Natural killer cell (primary cell): ENCODE data around the gene LIPF. TPM values are rescaled to one million over a fixed set of nuclear protein-coding genes. Genes with fewer than 3 reads are reported as not detected.
"Not testable (repeated sequence)": the region's sequence is repeated elsewhere in the genome, so short reads cannot be mapped to it uniquely, and the experiment has no call there.

Experiments used
- ATAC-seq, 3 donors: fragments of 150-1000 bp in 2 of 3; fragments of 200-7000 bp in 1 of 3; cut with Tn5 transposase; 1 replicate in 1 of 3; 2 replicates in 2 of 3; pipeline ENCODE4 v1.10.0; 2021; ENCODE audit warnings: mild to moderate bottlenecking in 2 of 3, moderate library complexity in 2 of 3
- DNase-seq, 2 donors: peaks; one replicate each; pipeline versions ENCODE4 v3.0.0 to v3.0.0-alpha.2; 2013 to 2021; ENCODE audit warnings: mixed read lengths in 1 of 2
- H3K27ac ChIP-seq: one replicate; pipeline ENCODE4 v1.5.1; 2013; ENCODE audit warnings: mild to moderate bottlenecking, low read length
- H3K27me3 ChIP-seq: one replicate; pipeline ENCODE4 v1.6.1; 2013; ENCODE audit warnings: low read length; ENCODE audit not compliant: control insufficient read depth, insufficient read depth
- H3K36me3 ChIP-seq: one replicate; pipeline ENCODE4 v1.6.1; 2013; ENCODE audit warnings: low read length; ENCODE audit not compliant: control insufficient read depth, insufficient read depth
- H3K4me1 ChIP-seq: one replicate; pipeline ENCODE4 v1.6.1; 2013; ENCODE audit warnings: low read length; ENCODE audit not compliant: control insufficient read depth, insufficient read depth
- H3K4me3 ChIP-seq: one replicate; pipeline ENCODE4 v1.5.1; 2013; ENCODE audit warnings: low read length
- H3K9me3 ChIP-seq: one replicate; pipeline ENCODE4 v1.6.1; 2013; ENCODE audit warnings: low read length; ENCODE audit not compliant: control insufficient read depth, insufficient read depth
- H3K27ac Mint-ChIP-seq, 2 donors: one replicate each; pipeline ENCODE4 v1.8.0; 2022; ENCODE audit warnings: mild to moderate bottlenecking in 2 of 2, mixed read lengths in 2 of 2, moderate library complexity in 1 of 2
- H3K27me3 Mint-ChIP-seq, 2 donors: one replicate each; pipeline ENCODE4 v1.8.0; 2022; ENCODE audit warnings: low read depth in 2 of 2, mixed read lengths in 2 of 2
- H3K36me3 Mint-ChIP-seq: one replicate; pipeline ENCODE4 v1.8.0; 2022; ENCODE audit warnings: mixed read lengths
- H3K4me1 Mint-ChIP-seq, 2 donors: one replicate each; pipeline ENCODE4 v1.8.0; 2022; ENCODE audit warnings: mixed read lengths in 2 of 2
- H3K4me3 Mint-ChIP-seq: one replicate; pipeline ENCODE4 v1.8.0; 2022; ENCODE audit warnings: mild to moderate bottlenecking, moderate library complexity, mixed read lengths
- H3K9me3 Mint-ChIP-seq, 2 donors: one replicate each; pipeline ENCODE4 v1.8.0; 2022; ENCODE audit warnings: mixed read lengths in 2 of 2
- CTCF ChIP-seq: fragments of 200-600 bp; IDR thresholded peaks from one replicate; pipeline ENCODE4 v1.8.0; 2022; ENCODE audit warnings: antibody characterized with exemption
- WGBS: methylation state at CpG from one replicate; pipeline ENCODE4 v1.1.7; 2013; ENCODE audit warnings: missing lambda C conversion rate; ENCODE audit not compliant: insufficient coverage; 5-methylcytosine and 5-hydroxymethylcytosine counted together
- intact Hi-C: fragments of 100-400 bp; cut with micrococcal nuclease; formaldehyde crosslinking; loops from one replicate; pipeline ENCODE4 v1.14.2; 2022
- total RNA-seq, 4 donors: library from RNA; stranded (reverse); fragments of 120-200 nt in 1 of 4; gene quantifications; one replicate each; pipeline versions ENCODE4 v1.2.3 to v1.2.4, GENCODE V29; 2013 to 2022

LIPF gene
- total RNA-seq, 3 donors from 2014 or later (not counting 1 experiment from before 2014, with no cell fraction given), result not detected

- H3K36me3 Mint-ChIP-seq, result no peaks in the 10 kb centered on the region
- Histone ChIP-seq H3K36me3 (no peaks in the 10 kb centered on the region), H3K9me3 (no peaks in the 10 kb centered on the region), H3K4me3 (no peak overlapping the region), H3K4me1 (no peaks in the 10 kb centered on the region), H3K27ac (no peak overlapping the region), H3K27me3 (no peaks in the 10 kb centered on the region)
- no peak overlapping the region for H3K27ac Mint-ChIP-seq
- H3K4me1 Mint-ChIP-seq, result no peaks in the 10 kb centered on the region
- DNase-seq (no peak), ATAC-seq (no peak)
- no peaks in the 10 kb centered on the region for H3K9me3 Mint-ChIP-seq
- no peak for TF ChIP-seq CTCF
- 81% methylated on average over 3 of the region's 4 CpGs for WGBS
- H3K27me3 Mint-ChIP-seq, result peaks cover 0 to 20% of the 10 kb centered on the region in 2 donors
- intact Hi-C loops, result no loop called here
- H3K4me3 Mint-ChIP-seq, result no peak overlapping the region
Measured at GRCh38 chr10:88702848-88703597, 38.8 kb downstream of the LIPF start.

GRCh38 chr10:88705958-88706357 is 41.7 kb downstream of the LIPF start, which contains the start of gene LIPK:
Gene LIPK (plus strand): TSS chr10:88706249. CDS start chr10:88724544, 18,295 bp downstream.
- ATAC-seq (no peak), DNase-seq (no peak)
- Histone ChIP-seq H3K4me3 (no peak within 1 kb of the TSS), H3K27me3 (no peaks in the 10 kb centered on the region), H3K4me1 (no peaks in the 10 kb centered on the region), H3K9me3 (no peaks in the 10 kb centered on the region), H3K27ac (no peak within 1 kb of the TSS), H3K36me3 (no peaks in the 10 kb centered on the region)
- intact Hi-C loops, result no loop called here
- Mint-ChIP-seq H3K4me1 (no peaks in the 10 kb centered on the region), H3K27ac (no peak within 1 kb of the TSS), H3K4me3 (no peak within 1 kb of the TSS), H3K9me3 (no peaks in the 10 kb centered on the region), H3K36me3 (no peaks in the 10 kb centered on the region), H3K27me3 (peaks cover 3 to 14% of the 10 kb centered on the region in 2 donors)
- WGBS, result 97% methylated on average over 1 of the region's 1 CpG
- no peak for TF ChIP-seq CTCF

- Histone ChIP-seq H3K9me3 (no peaks in the 10 kb centered on the region), H3K27ac (no peak overlapping the region), H3K4me3 (no peak overlapping the region), H3K36me3 (no peaks in the 10 kb centered on the region), H3K4me1 (no peaks in the 10 kb centered on the region), H3K27me3 (no peaks in the 10 kb centered on the region)
- no peak for DNase-seq
- WGBS, result no CpG with 5 or more reads among the region's 2 CpGs
- no peak overlapping the region for H3K27ac Mint-ChIP-seq
- H3K9me3 Mint-ChIP-seq, result no peaks in the 10 kb centered on the region
- no peaks in the 10 kb centered on the region for H3K4me1 Mint-ChIP-seq
- intact Hi-C loops, result no loop called here
- peaks cover 3 to 14% of the 10 kb centered on the region in 2 donors for H3K27me3 Mint-ChIP-seq
- ATAC-seq, result no peak
- H3K4me3 Mint-ChIP-seq, result no peak overlapping the region
- H3K36me3 Mint-ChIP-seq, result no peaks in the 10 kb centered on the region
- TF ChIP-seq CTCF, result no peak
Measured at GRCh38 chr10:88707429-88708155, 43.4 kb downstream of the LIPF start.

GRCh38 chr10:88709361-88709760 is 45.1 kb downstream of the LIPF start:
- H3K27ac ChIP-seq, H3K4me1 Mint-ChIP-seq, intact Hi-C loops, H3K4me3 ChIP-seq, H3K4me3 Mint-ChIP-seq, H3K36me3 Mint-ChIP-seq, H3K27me3 ChIP-seq, DNase-seq, H3K9me3 ChIP-seq, H3K9me3 Mint-ChIP-seq, H3K4me1 ChIP-seq, ATAC-seq, H3K36me3 ChIP-seq, H3K27ac Mint-ChIP-seq: not testable (repeated sequence)
- WGBS, result 77% methylated on average over 6 of the region's 6 CpGs
- H3K27me3 Mint-ChIP-seq, result peaks cover 5 to 14% of the 10 kb centered on the region in 2 donors
